Gastroesophageal sphincter (tissue), 3 donors: Measurements from ENCODE around the gene TTC23.

ENCODE experiments used
- CTCF ChIP-seq, 4 experiments: fragments of 200-600 bp in 2 of 4; fragments of 450-650 bp in 2 of 4; sonication (generic) in 1 of 4; IDR thresholded peaks; one replicate each; pipeline ENCODE4 v1.5.1; 2017 to 2019; ENCODE audit warnings: antibody characterized with exemption in 4 of 4, mild to moderate bottlenecking in 2 of 4, moderate library complexity in 2 of 4
- EP300 ChIP-seq: sonication (generic); formaldehyde crosslinking; IDR thresholded peaks from one replicate; pipeline ENCODE4 v1.6.1; 2017; ENCODE audit warnings: antibody characterized with exemption, mild to moderate bottlenecking
- POLR2A ChIP-seq, 2 donors: fragments of 450-650 bp; IDR thresholded peaks; one replicate each; pipeline ENCODE4 v1.6.1; 2017; ENCODE audit warnings: antibody characterized with exemption in 2 of 2, mild to moderate bottlenecking in 2 of 2, moderate library complexity in 1 of 2
- POLR2AphosphoS5 ChIP-seq: sonication (generic); formaldehyde crosslinking; IDR thresholded peaks from one replicate; pipeline ENCODE4 v1.6.1; 2017; ENCODE audit warnings: antibody characterized with exemption

- TF ChIP-seq POLR2AphosphoS5 (no peak), CTCF (IDR thresholded peaks at IDR 0.05) (no peak), POLR2A (IDR thresholded peaks at IDR 0.05) (no peak), EP300 (no peak)
These were observed 128.2 kb downstream of the TTC23 start for GRCh38 chr15:99121207-99121606.
